HG02970 (cell line): Measurements from ENCODE around the gene RPH3AL.
"Not testable (repeated sequence)": the region's sequence is repeated elsewhere in the genome, so short reads cannot be mapped to it uniquely, and the experiment has no call there.

Experiments used
- ATAC-seq: cut with Tn5 transposase; IDR thresholded peaks from one replicate; pipeline ENCODE4 v1.9.1; 2021; ENCODE audit warnings: mild to moderate bottlenecking, moderate library complexity, moderate number of reproducible peaks; ENCODE audit not compliant: unreplicated experiment, low FRiP score

The RPH3AL gene

DNA sequence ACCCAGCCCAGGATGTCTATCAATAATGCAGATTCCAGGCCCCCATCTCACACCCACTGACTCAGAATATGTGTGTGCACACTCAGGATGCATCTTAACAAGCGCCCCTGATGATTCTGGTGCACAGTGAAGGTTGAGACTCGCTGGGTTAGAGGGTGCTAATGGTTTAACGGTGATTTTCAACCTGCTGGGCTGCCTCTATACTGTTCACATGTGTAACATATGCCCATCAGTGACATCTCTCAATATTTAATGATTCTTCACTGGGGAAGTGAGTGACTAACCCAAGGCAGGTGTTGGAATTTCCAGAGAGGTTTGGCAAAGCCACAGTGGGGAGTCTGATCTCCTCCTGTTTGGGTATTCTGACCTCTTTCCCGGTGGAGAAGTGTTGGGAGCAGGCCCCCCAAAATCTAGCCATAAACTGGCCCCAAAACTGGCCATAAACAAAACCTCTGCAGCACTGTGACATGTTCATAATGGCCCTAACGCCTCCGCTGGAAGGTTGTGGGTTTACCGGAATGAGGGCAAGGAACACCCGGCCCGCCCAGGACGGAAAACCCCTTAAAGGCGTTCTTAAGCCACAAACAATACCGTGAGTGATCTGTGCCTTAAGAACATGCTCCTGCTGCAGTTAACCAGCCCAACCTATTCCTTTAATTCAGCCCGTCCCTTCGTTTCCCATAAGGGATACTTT is 167.0 kb downstream of the RPH3AL start:
- no peak for ATAC-seq

DNA sequence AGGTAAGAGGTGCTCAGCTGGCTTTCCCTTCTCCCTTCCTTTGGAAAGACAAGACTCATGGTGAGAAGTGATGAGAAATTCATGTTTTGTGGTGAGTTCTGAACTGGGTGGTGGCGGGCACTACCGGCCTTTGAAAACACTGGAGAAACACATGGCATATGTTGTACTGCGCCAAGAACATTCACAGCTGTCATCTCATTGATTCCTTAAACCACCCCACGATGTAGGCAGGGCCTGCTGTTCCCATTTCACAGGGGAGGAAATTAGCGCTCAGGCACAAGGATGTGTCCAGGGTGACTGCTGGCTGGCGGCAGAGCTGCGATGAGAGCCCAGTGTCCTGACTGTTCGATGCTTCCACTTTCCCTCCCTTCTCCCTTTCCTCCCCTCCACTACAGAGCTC is 169.6 kb downstream of the RPH3AL start:
- ATAC-seq: no peak

DNA sequence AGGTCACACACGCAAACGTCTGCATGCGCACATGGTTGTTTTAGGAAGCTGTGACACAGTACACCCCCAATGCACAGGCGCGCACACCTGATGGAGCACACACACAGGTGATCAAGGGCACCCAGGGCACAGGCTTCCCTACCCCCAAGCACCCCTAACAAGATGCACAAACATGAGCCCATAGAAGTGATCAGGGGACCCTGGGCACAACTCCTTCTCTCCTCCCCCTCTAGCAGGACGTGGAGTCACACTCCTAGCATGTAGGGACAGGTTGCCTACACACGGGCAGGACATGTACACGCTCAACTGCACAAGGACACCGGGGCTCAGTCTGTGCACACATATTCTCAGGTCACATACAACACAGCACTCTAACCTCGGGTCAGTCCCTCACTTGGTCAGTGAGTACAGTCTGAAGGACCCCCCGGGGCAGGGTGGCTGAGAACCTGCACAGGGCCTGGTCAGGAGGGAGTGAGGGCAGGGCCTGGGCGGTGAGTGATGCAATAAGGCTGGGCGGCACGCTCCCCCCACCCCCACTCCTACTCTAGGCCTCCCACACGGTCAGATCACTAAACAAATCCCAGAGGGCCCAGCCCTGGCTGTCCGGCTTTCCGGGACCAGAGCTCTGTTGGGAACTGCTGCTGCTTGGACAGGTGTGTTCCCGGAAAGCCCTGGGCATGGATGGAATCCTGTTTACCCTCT is 170.4 kb downstream of the RPH3AL start:
- no peak for ATAC-seq

- no peak for ATAC-seq
Observed at GRCh38 chr17:181245-182049, 171.2 kb downstream of the RPH3AL start, which contains the start of gene DOC2B. TSS of gene DOC2B (minus strand) at chr17:181650. CDS start at chr17:181479, 171 bp downstream.

- ATAC-seq: no peak
Observed at GRCh38 chr17:180381-181244, 172.0 kb downstream of the RPH3AL start.

DNA sequence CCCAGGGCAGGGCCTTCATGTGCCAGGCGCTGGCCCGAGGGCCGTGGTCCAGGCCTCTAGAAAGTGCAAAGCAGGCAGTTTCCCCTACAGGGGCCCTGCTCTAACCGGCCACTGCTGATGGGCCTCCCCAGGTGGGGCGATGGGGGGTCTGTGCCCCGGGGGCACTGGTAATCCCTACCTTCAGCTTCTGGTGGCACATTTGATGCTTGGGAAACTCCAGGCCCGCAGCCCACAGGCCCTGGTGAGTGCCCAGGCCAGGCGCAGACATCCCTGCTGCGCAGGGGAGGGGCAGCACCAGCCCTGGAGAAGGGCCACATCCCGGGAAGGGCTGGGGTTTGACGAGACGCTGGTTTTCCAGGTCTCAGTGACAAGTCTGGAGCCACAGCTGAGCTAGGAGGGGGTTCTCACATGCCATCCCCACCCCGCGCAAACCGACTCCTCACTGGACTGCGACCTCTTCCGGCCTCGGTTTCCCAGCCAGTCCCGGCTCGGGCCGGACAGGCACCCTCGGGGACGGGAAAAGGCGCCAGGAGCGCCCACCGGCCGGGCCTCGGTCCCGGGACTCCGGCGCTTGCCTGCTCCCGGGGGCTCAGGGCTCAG is 172.7 kb downstream of the RPH3AL start:
- ATAC-seq: no peak

- no peak for ATAC-seq
Observed at GRCh38 chr17:179066-179432, 173.6 kb downstream of the RPH3AL start.

DNA sequence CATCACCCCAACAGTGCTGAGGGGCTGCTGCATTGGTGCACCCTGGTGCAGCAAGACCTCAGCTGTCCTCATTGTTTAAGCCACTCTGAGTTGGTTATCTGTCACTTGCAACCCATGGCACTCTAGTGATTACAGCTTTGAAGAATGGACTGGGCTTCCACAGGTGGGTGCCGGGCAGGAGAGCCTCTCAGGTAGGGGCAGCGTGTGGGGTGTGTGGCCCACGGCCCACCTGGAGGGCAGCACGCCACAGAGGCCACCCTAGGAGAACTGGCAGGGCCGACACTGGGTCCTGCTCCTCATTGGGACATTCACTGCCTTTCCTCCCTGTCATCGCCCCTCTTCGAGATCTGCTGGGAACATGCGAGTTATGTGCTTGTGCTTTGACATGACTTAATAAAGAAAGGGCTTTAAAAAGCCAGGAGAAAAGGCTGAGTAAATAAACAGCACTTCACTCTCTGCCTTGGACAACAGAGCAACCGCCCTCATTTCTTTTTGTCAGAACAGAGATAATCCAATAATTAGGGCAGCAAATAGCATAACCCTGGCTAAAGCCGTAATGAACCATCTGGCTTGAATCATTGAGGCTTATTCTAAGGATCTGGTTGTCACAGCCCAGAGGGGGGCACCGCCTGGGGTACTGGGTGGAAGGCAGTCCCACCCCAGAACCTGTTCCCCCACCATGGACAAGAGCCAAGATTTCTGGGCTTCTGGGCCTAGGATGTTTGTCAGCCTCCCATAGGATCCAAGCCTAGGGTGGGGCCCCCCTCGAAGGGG is 174.1 kb downstream of the RPH3AL start:
- ATAC-seq: no peak

- ATAC-seq: no peak
Observed at GRCh38 chr17:177762-178161, 174.8 kb downstream of the RPH3AL start.

GRCh38 chr17:177155-177554 is 175.5 kb downstream of the RPH3AL start:
- ATAC-seq: no peak

DNA sequence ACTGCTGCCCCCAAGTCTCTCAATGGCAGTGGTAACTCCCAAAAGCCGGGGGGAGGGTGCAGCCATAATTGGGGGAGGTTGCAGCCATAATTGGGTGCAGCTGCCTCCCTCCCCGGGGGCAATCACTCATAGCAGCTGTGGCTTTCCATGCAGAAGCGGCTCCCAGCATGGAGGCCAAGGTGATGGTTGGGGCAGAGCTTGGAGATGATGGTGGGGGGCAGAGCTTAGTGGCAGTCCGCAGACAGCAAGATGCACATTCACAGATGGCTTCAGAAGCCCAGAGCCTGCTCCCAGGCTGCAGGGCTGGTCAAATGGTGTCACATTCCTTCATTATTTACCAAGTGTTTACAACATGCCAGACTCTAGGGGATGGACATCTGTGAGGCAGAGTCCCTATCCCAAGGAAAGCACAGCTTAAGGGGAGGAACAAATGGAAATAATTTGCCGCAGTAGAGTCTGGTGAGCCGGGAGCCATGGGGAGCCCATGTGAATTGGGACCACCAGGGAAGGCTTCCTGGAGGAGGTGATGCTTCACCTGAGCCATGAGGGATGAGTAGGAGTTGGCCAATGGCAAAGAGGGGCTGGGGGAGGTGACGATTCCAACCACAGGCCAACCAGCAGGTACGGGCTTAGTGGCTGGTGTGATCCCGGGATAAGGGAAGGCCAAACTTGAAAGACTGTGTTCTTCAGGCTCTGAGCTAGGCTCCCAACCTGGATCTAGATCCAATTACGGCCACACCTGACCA is 179.3 kb downstream of the RPH3AL start:
- no peak for ATAC-seq

DNA sequence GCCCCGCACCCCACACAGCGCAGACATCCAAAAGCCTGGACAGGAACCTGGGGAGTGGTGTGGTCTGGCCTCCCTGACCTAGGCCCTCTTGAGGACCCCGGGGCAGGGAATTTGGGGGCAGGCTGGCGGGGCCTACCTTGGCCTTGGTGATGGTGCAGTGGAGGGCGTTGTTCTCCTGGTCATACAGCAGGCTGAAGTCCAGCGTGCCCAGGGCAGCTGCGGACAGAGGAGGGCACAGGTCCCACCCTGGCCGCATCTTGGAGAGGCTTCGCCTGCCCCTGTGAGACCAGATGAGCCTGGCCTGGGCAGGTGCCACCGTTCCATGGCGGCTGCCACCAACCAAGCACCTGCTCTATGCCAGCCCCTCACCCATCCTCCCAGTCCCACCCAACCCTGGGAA is 180.2 kb downstream of the RPH3AL start:
- ATAC-seq: no peak

GRCh38 chr17:171871-172270 is 180.7 kb downstream of the RPH3AL start:
- ATAC-seq: no peak

DNA sequence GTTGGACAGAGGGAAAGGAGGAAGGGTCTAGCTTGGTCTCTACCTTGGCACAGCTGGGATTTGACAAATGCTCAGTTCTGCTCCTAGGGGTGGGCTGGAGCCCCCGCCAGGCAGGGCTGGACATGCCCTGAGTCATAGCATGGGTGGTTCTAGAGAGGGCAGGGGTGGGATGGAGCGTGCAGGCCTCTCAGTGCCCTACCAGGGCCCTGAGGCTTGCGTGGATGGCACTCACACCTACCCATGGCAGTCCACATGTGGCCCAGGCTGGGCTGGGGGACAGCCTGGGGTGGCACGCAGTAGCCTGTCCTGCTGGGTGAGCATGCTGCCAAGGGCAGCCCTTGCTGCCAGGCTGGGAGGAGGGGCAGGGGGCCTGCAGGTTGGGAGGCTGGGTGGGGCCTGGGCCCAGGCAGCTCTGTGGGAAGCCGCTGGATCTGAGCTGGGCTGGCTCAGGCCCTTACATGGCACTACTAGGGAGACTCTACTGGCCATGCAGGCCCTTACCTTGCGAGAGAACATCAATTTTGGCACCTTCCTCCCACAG is 182.4 kb downstream of the RPH3AL start:
- ATAC-seq: no peak

GRCh38 chr17:168614-169013 is 184.0 kb downstream of the RPH3AL start:
- ATAC-seq: not testable (repeated sequence)

- ATAC-seq: no peak
Observed at GRCh38 chr17:165939-166338, 186.7 kb downstream of the RPH3AL start.

DNA sequence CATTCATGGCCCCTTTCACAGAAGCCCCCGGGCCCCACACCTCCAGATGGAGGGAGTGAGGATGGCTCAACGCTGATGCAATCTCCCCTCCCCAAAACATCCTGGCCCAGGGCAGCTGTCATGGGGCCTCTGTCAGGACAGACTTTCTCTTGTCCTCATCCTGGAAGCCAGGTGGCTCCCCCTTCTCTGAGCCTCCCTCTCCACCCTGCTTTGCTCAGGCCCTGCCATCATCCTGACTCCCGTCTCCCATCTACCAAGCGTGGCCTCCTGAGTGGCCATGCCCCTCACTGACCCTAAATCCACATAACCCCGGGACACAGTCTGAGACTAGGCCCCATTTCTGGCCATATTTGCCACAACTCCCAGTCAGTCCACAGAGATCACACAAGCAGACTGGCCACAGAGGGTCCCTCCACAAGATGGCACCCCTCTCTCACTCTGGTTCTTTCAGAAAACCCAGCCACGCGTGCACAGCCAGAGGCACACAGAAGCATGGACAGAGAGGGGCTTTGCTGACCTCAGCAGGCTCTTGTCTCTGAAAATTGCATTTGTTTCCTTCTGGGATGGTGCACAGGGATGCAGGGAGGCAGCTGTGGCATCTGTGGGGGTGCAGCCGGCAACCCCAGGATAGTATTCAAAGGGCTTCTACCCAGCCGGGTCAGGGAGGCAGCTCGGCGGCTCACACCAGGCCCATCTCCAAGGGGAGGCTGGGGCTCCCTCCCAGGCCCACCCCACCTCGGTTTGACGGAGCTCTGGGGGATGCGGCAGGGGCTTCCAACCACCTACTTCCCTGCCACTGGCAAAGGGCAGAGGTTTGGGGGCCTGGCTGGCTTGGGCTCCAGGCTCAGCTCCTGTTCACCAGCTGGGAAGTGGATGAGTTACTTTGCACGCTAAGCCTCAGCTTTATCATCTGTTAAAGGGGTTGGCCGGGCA is 188.0 kb downstream of the RPH3AL start:
- no peak for ATAC-seq
